GM21528 (cell line): ENCODE data around the gene VPS13D.
"Not testable (repeated sequence)": the region's sequence is repeated elsewhere in the genome, so short reads cannot be mapped to it uniquely, and the experiment has no call there.

Experiments
- ATAC-seq: cut with Tn5 transposase; IDR thresholded peaks from one replicate; pipeline ENCODE4 v1.9.1; 2021; ENCODE audit warnings: mild to moderate bottlenecking, moderate library complexity; ENCODE audit not compliant: unreplicated experiment, low FRiP score

VPS13D gene

DNA sequence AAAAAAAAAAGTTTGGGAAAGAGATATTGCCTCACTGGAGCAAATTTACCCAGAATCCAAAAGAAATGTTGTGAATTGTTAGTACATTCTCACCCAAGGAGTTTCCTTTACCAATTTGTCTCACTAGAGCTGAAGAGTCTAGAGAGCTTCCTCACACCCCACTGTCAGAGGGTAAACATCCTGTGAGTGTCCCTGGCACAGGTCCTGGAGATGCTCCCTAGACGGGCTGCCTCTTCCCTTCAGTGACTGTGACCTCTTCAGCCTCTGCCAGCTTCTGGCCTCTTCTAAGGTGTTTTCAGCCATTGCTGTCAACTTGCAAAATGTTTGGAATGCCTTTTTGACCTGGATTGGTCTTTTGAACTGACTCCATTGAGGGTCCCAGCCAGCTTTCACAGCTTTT is 228.7 kb downstream of the VPS13D start:
- ATAC-seq, result no peak

DNA sequence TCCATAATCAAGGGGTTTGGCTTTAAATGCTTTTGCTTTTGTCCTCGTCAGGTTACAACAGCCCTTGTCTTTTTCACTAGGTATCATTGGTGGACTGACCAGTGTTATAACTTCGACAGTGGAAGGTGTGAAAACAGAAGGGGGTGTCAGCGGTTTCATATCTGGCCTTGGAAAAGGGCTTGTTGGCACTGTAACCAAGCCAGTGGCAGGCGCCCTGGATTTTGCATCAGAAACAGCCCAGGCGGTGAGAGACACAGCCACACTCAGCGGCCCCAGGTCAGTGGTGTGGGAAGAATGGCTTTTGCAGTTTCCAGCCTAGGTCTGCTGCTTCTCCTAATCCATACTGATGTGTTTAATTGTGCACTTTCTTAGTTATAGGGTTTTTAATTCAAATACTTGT is 230.3 kb downstream of the VPS13D start:
- ATAC-seq, result no peak

DNA sequence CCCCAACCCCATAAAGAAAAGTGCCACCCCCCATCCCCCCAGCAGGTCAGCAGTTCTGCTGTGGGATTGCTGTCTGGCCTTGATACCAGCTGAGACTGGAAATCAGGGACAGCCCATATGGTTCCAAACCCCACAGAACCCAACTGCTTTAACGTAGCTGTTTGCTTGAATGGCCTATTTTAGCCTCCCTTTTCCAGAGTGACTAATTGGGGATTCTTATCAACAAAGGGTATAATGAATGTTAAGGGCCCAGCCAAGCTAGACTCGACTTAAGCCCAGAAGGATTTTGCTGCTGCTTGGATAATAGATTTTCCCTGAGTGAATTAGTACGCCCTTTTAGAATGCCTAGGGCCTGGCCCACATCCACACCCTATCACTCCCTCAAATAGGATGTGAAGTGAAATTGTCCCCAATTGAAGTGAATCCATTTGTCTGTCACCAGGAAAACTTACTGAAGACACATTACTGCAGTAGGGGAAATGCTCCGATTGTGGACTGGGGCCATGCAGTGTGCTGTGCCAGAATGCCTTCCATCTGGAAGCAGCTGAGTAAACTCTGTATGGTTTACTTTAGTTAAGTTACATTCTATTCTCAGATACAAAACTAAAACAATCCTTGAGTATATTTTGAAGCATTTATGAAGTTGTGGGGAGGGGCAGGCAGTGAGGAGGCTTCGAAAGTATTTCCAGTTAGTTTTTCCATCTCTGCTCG is 231.2 kb downstream of the VPS13D start:
- no peak for ATAC-seq

DNA sequence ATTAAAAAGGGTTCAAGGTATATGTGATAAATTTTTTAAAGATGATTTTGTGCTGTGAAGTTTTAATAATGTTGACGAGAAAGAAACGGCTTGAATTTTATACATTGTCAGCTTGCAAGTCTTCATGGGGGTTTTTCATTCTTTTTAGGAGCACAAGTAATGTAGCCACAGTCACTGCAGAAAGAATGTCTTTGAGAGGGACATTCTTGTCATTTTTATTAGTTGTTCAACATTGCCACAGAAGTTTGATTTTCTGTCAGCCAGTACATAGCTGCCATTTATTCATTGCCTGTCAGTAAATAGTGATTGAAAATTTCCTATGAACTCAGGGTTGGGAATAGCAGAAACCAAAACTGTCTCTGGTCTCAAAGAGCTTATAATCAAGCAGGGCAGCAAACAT is 231.9 kb downstream of the VPS13D start:
- ATAC-seq, result no peak

DNA sequence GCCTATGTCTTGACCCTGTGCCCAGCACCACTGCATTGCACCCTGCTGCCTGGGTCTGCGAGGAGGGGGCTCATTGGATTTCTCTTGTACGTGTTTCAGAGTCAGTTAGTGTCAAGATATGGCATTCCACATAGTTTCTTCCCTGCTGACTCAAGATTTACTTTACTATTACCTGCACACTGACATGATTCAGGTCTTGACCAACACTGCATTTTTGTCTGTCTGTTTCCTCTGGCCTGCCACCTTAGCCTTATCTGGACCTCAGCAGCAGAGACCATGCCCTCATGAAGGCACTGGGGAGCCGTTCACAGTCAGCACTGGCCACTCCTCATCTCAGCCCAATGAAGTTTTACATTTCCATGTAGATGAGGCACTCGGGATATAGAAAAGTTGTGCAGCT is 232.8 kb downstream of the VPS13D start:
- no peak for ATAC-seq

DNA sequence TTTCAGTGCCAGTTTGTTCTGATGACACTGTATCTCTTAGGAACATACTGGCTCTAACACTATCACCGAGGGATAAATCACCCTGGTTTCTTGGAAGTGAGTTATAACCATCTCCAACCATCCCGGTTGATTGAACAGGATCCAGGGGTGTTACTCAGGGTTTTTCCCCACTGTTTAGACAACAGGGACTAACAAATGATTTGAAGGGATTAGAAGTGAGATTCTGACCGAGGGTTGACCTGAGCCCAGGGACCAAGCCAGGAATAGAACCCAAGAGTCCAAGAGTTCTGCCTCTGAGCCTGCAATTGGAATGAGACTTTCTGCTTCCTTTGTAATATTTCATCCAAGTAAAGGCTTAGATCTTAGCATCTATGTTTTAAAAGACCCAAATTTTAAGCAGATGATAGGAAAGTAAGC is 234.2 kb downstream of the VPS13D start:
- no peak for ATAC-seq

DNA sequence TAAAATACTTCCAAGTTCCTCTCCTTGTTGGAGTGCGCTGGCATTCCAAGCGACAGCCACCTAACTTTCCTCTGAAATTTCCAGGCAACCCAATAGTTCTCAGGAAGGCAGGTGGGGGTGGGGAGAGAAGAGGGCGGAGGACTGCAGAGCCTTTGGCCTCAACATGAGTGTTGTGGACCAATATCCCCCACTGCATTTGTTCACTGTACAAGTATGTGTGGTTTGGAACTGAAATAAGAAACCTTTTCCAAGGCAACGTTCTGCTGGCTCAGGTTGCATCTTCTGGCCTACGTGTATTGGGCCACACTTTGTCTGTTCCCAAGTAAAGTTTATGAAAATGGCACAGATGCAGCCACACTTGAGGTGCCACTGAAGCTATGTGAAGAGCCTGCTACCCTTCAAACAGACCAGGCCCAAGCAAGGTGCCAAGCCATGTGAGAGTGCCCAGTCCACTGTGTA is 234.8 kb downstream of the VPS13D start:
- ATAC-seq, result no peak

DNA sequence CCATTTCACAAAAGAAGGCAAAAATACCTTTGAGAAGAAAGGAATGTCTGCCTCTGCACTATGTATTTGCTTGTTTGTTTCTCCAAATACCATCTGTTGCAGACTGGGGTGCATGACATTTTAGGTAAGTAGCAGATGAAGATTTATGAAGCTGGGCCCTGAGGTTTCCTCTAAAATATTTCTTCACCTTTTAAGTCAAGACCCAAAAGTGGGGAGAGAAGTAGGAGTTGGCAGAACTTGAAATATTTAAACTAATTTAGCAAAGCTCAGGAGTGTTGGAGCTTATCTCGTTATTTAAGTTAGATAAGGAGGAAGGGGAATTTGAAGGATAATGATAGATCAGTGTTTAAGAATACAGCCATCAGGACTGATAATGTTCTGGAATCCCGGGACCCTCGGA is 235.3 kb downstream of the VPS13D start:
- ATAC-seq, result no peak

DNA sequence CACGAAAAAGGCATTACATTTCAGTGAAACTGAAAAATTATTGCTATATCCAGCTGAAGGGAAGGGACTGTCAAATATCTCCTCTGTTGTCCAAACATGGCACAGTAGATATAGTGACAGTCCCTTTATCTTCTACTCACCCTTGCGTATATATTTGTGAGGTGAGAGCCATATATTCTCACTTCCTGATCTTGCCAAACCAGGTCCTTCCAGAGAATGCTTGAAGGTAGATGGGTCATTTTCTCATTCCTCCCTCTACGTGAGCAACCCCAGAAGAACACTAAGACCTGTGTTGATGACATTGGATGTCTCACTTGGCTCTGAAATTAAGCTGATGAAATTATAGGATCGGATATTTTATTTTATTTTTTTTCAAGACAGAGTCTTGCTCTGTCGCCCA is 237.0 kb downstream of the VPS13D start:
- no peak for ATAC-seq

DNA sequence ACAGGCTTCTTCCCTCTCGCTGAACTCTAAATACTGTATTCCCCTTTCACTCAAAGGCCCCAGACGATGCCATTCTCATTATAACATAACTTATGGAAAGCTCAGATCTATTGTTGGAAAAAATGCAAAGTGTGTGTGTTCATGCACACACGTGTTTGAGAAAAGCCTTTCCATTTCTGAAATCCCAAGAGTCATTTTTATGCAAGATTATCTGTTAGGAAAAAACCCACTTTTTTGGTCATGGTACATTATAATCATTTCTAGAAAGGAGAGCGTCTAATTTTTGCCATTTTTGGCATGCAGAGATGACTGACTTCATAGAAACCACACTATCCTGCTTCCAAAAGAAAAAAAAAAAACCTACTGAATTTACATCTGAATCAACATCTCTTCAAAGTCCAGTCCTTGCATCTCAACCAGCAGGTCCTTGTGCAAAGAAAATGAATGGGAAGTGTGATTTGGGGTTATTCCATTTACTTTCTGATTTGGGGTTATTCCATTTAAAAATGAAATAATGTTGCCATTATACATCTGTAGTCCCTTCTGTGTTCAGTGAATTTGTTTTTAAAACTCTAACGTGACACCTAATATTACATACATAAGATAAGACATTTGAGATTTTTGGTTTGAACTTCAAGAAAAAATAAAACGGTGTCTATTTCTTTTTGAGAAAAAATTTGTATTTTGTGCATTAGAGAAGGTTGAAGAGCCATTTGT is 237.9 kb downstream of the VPS13D start:
- ATAC-seq, result no peak

DNA sequence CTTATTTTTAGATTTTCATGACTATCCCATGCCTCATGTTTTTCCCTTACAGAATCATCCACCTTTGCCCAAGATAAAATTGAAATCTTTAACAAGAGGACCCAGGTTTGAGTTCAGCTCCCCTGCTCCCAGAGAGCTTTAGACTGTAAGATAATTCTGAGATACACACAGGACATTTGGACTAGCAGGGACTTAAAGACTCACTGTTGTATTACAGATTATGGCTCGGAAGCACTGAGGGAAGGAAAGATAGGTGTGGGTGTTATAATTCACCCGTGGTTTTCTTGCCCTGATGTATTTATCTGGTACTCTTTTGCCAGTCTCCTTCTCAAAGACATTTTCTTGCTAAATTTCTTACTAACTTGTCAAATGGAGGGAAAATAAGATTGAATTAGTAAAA is 238.5 kb downstream of the VPS13D start:
- ATAC-seq, result no peak

DNA sequence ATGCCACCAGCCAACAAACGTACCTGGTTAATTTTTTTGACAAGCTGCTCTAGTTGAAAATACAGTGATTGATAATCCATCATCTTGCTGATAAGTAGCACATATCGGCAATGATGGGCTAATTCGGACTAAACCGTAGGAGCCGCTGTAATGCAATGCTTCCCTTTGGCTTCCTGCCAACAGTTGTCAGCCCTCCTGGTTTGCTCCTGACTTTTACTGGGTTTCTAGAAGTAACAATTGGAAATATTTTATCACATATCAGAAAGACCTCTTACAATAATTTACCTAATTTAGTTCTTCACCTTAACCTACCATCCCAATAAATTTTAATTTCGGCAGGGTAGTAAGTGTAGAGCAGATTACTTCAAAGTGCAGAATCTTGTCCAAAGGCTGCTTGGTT is 239.7 kb downstream of the VPS13D start:
- no peak for ATAC-seq

DNA sequence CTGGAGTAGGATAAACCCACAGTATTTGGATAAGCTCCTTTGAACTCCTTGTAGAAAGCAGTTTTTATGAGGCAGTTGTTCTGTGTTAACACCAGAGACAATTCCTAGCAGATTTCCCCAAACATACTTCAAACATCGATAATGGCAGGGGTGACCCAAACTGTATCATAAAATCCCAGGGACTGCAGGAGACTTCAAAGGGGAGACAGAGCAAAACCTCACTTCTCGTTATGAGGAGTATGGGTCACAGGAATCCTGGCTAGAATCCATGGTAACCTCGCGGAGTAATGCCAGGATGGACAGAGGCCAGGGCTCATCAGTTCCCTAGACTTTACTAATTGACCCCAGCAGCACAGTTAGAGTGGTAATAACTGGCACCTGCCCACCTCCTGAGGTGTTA is 240.2 kb downstream of the VPS13D start:
- ATAC-seq, result no peak

DNA sequence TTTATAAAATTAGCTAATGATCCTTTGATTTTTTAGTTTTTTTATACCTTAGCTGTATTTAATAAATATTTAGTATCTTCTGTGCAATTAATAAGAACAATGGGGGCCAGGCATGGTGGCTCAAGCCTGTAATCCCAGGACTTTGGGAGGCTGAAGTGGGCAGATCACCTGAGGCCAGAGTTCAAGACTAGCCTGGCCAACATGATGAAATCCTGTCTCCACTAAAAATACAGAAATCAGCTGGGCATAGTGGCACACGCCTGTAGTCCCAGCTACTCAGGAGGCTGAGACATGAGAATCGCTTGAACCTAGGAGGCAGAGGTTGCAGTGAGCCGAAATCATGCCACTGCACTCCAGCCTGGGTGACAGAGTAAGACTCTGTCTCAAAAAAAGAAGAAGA is 241.1 kb downstream of the VPS13D start:
- ATAC-seq, result not testable (repeated sequence)

DNA sequence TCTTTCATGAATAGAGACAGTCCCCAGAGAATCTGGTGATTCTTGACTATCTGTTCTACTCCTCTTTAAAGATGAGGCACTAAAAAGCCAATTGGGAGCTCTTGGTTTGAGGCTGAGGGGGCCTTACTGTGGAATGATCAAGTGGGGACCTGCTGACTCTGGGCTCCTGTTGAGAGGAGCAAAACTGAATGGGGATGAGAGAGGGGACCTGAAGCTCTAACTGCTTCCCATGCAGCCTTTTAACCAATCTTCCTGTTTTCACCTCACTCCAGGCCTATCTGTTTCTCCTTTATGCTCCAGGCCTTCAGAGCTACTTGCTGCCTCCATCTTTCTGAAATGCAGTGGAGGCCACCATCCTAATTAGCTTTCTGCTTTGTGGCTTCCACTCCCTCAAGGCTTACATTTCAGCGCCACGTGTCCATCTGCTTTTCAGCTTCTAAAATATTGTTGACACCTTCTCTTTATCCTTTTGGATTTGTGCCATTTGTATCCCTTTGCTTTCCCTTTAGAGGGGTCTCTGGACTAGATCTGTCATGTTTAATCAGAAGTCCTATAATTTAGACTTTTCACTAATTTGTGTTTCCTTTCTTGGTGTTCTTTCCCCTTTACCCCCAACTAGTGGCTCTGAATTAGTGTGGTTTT is 242.4 kb downstream of the VPS13D start:
- ATAC-seq, result no peak

DNA sequence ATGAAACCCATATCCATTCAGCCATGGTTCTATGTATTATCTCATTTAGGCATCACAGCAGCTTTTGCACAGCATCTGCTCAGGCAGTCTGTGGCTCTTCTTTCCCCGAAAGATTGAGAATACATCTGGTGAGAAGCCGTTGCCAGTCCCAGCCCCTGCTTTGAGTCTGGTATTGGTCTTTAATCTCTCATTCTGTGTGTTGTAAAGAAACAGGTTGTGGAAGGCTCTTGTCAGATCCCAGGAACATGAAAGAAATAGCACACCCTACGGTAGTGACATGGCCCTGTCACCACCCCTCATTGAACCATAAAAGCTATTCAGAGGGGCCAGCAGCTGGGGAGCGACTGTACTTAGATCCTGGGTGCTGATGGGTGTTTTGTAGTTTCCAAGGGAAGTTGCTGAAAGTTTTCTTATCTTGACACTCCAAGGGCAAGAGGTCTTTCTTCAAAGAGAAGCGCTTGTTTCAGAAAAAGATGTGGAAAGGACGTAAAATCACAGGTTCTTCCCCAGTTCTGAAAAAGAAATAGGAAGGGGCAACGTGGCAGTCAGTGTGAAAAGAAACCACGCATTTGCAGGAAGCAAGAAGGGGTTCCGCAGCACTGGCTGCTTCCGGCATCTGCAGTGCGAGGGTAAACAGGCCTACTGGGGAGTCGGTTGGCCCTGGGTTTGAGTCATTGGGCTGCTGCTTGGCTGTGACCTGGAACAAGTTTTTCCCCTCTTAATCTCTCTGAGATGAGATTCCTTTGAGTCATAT is 243.1 kb downstream of the VPS13D start:
- no peak for ATAC-seq

DNA sequence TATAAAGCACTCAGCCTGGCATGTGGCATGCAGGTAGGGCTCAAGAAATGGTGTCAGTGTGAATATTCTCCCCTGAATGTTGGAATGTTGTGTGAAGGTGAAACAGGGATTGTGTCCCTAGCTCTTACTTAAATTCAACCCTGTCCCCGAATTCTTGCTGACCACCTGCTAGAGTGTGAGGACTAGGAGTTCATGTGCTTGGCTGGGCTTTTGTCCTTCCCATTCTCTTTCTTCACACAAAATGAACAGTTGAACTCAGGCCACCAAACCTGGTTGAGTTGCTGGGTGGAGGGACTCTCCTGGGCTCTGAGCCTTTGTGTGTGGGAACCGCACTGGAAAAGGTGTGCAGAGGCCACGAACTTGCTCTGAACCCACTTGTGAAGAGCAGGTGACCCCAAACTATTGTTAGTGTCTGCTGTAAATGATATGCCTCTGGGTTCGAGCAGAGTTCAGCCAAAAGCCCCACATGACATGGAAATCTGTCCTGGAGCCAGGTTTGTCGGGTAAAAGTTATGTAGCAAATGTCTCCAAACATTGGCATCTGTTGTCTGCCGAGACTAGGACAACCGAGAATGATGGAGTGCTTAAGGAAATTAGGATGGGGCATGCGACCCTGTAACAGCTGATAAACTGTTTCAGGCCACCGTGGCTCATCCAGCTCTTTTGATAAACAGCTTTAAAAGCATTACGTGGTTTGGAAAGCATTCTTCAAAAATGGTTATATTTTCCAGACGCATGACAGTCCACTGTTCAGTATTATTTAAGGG is 243.9 kb downstream of the VPS13D start:
- no peak for ATAC-seq

DNA sequence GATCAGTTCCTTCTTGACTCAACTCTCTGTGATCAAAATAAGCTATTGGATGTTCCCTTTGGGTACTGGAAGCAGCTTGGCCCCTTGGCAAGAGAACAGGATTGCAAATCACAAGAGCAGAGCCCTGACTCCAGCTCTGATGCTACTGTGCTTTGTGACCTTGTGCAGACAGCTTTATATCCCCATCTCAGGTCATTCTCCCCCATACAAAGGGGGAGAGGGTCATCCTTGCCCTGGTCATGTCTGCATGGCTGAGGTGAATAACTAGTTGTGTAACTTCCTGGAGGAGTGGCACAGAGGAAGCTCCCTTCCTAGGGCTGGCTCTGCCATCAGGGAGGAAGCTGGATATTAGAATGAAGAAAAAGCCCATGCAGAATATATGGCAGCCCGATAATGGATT is 245.3 kb downstream of the VPS13D start:
- no peak for ATAC-seq

DNA sequence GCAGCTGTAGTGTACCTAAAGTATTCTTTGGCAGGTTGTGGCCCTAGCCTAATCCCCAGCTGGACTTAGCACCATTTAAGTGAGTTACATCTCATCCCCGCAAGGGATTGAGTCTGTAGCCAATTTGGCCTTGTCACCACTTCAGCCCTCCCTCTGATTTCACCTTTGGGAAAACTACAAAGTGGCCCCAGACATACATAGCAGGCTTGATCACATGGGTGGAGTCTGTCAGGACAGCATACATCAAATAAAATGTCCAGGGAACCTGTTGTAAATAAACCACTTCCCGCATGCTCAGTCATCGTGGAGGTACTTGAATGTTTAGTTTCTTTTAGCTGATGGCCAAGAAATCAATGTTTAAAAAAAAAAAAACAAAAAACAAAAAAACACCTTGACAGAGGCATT is 245.7 kb downstream of the VPS13D start:
- no peak for ATAC-seq

DNA sequence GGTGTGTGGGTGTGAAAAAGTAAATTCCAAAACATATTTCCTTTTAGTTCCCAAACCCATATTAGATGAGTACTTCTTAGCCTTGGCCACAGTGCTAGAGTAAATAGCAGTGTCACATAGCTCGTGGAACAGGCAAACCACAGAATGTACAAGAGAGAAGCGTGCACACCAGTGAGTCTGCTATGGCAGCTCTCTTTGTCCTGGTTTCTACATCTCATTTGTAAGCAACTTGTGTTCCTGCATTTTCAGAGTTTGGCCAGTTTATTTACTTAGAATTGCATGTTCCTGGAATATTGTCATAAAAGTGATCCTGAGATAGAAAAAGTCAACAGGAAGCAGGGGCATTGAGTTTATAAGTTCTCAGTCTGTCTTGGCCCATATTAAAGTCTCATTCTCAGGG is 246.1 kb downstream of the VPS13D start:
- ATAC-seq, result no peak
